ENCODE results near the gene SCN2A. TPM values are rescaled to one million over a fixed set of nuclear protein-coding genes. Genes with fewer than 3 reads are reported as not detected.
A peak's percentile ranks its signal among the peaks of the same experiment; 100 is the strongest.

The SCN2A gene
- total and polyA plus RNA-seq, 10 of the 15 experiments (the other 5 are each of a cell fraction or from before 2014, with no cell fraction given), result 0.01 TPM; not detected in 8

DNA sequence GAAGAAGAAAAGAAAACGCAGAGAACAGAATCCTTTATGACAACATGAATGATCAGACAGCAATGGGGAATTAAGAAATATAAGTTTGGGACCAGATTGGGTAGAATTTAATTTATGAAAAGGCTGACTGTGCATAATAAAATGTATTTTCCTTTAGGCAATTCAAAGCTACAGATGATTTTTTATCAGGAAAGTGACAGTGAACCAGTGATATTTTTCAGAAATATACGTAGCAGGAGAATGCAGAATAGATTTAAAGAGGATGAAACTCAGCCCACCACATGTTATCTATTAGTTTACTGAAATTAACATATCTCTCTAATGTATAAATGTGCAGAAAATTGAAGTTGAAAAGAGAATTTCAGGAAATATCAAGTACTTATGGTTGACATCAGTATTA, 110.0 kb downstream of the SCN2A start (continued):
- TF ChIP-seq EP300 (IDR thresholded peaks at IDR 0.05; ENCODE audit: borderline replicate concordance in 1 of 2, control insufficient read depth in 1 of 2, low read depth in 2 of 2, low read length in 2 of 2) (no peak), CUX1 (IDR thresholded peaks at IDR 0.05; ENCODE audit: insufficient replicate concordance, low read depth, low read length) (no peak)

DNA sequence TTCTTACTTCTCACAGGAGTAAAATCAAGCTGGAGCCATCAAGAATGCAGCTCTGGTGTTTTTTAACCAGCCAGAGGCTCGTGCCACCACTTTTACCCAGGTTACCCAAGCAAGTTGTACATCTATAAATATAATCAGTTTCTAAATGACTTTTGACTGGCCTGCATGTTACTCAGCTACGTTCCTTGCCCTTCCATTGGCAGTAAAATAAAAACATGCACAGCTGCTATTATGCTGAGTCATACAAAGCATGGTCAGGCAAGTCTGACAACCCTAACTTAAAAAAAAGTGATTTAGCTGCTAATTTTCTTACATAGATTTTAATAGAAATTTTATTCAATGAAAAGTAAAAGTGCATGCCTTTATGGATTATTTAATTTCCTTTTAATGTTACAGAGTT, 118.5 kb downstream of the SCN2A start:
- H3K4me1 ChIP-seq (ENCODE audit: control insufficient read depth, insufficient read depth, low read length), result no peaks in the 10 kb centered on the region
- FAIRE-seq (no peak), ATAC-seq (peak; percentile 80), DNase-seq (ENCODE audit: low read depth, low spot score) (peak; percentile 2)
- ChIA-PET POLR2A (no interaction called here), CTCF (no interaction called here), SMC1A (ENCODE audit: uncharacterized antibody, unreplicated experiment) (interaction anchor here (1.4 kb wide), 1 partner anchor 12 kb away, joined by 3 read pairs; no protein-coding TSS in a partner anchor), RAD21 (ENCODE audit: unreplicated experiment) (no interaction called here)
- no peaks in the 10 kb centered on the region for H3K9me3 ChIP-seq (replicated peaks; ENCODE audit: control insufficient read depth, insufficient read depth, low read length)
- BruUV-seq (replicated peaks), result no TSS peak
- H3K9ac ChIP-seq (ENCODE audit: control insufficient read depth, insufficient read depth, low read length), result no peak overlapping the region
- H3K36me3 ChIP-seq (ENCODE audit: control insufficient read depth in 2 of 2, insufficient read depth in 2 of 2, low read length in 1 of 2), result no peaks in the 10 kb centered on the region
- no peak overlapping the region for H3K27ac ChIP-seq (ENCODE audit: control insufficient read depth, insufficient read depth)
- intact Hi-C loops (cut with micrococcal nuclease; ENCODE audit: unreplicated experiment), result no loop called here
- no peaks in the 10 kb centered on the region for H3K79me2 ChIP-seq (ENCODE audit: control insufficient read depth, insufficient read depth, low read length)
- no peak overlapping the region for H3K4me2 ChIP-seq (ENCODE audit: control insufficient read depth, insufficient read depth)
- H3K27me3 ChIP-seq (replicated peaks in 1 of 2; ENCODE audit: control insufficient read depth in 2 of 2, insufficient read depth in 2 of 2, low read length in 1 of 2), result no peaks in the 10 kb centered on the region
- H4K20me1 ChIP-seq (ENCODE audit: control insufficient read depth, insufficient read depth), result no peaks in the 10 kb centered on the region
- peak; percentile 23; the same call in 1 of the 2 replicates for TF ChIP-seq BACH1 (IDR thresholded peaks at IDR 0.05; ENCODE audit: borderline replicate concordance)
- no peak for TF ChIP-seq PBX3 (IDR thresholded peaks at IDR 0.05; ENCODE audit: insufficient replicate concordance, low read depth, low read length)
- in situ Hi-C loops (cut with MboI), result no loop called here
- no peak overlapping the region for H3K4me3 ChIP-seq
- H2AFZ ChIP-seq (ENCODE audit: control insufficient read depth, low read depth, low read length), result no peak overlapping the region
- 0% methylated on average over 2 of the region's 2 CpGs for WGBS (ENCODE audit: insufficient coverage, insufficient replicate concordance, low lambda C conversion rate, missing lambda C conversion rate)
